ENCODE data around the gene PRSS33. TPM values are rescaled to one million over a fixed set of nuclear protein-coding genes. Genes with fewer than 3 reads are reported as not detected.
A peak's percentile ranks its signal among the peaks of the same experiment; 100 is the strongest.

PRSS33 gene
- total and polyA plus RNA-seq, 2 donors from 2014 or later: not detected

GRCh38 chr16:2792940-2793339 is 5.6 kb upstream of the PRSS33 start:
- H3K9me3 ChIP-seq (ENCODE audit: control insufficient read depth in 2 of 3, insufficient read depth in 1 of 3, low read length in 3 of 3): no peaks in the 10 kb centered on the region
- no peak overlapping the region for H3K4me3 ChIP-seq (ENCODE audit: low read length in 3 of 3)
- H3K9ac ChIP-seq (ENCODE audit: low read length in 3 of 3): no peak overlapping the region
- H3K27me3 ChIP-seq (ENCODE audit: control insufficient read depth, insufficient read depth, low read length): no peaks in the 10 kb centered on the region
- H3K27ac ChIP-seq (ENCODE audit: low read depth in 2 of 2, low read length in 2 of 2): no peak overlapping the region
- intact Hi-C loops (cut with DNase I): no loop called here
- TF ChIP-seq CTCF (IDR thresholded peaks at IDR 0.05; ENCODE audit: borderline replicate concordance, extremely low read depth, insufficient read depth): no peak
- H3K4me1 ChIP-seq (ENCODE audit: control insufficient read depth in 2 of 3, insufficient read depth in 2 of 3, low read depth in 1 of 3, low read length in 3 of 3): no peaks in the 10 kb centered on the region
- no peaks in the 10 kb centered on the region for H3K36me3 ChIP-seq (ENCODE audit: control insufficient read depth in 2 of 3, insufficient read depth in 3 of 3, low read length in 3 of 3)
- FAIRE-seq (no peak), DNase-seq (no peak)

GRCh38 chr16:2791174-2791573 is 3.8 kb upstream of the PRSS33 start:
- Histone ChIP-seq H3K9ac (ENCODE audit: low read length in 3 of 3) (no peak overlapping the region), H3K4me1 (ENCODE audit: control insufficient read depth in 2 of 3, insufficient read depth in 2 of 3, low read depth in 1 of 3, low read length in 3 of 3) (no peaks in the 10 kb centered on the region), H3K36me3 (ENCODE audit: control insufficient read depth in 2 of 3, insufficient read depth in 3 of 3, low read length in 3 of 3) (no peaks in the 10 kb centered on the region), H3K9me3 (ENCODE audit: control insufficient read depth in 2 of 3, insufficient read depth in 1 of 3, low read length in 3 of 3) (no peaks in the 10 kb centered on the region), H3K27me3 (ENCODE audit: control insufficient read depth, insufficient read depth, low read length) (peaks cover under 1% of the 10 kb centered on the region), H3K27ac (ENCODE audit: low read depth in 2 of 2, low read length in 2 of 2) (no peak overlapping the region), H3K4me3 (ENCODE audit: low read length in 3 of 3) (no peak overlapping the region)
- intact Hi-C loops (cut with DNase I): no loop called here
- FAIRE-seq (no peak), DNase-seq (peak in 2 of 5 donors; percentile 21 to 31)
- TF ChIP-seq CTCF (IDR thresholded peaks at IDR 0.05; ENCODE audit: borderline replicate concordance, extremely low read depth, insufficient read depth): no peak

- no peak for TF ChIP-seq CTCF (IDR thresholded peaks at IDR 0.05; ENCODE audit: borderline replicate concordance, extremely low read depth, insufficient read depth)
- Histone ChIP-seq H3K27me3 (ENCODE audit: control insufficient read depth, insufficient read depth, low read length) (peaks cover 4% of the 10 kb centered on the region), H3K27ac (ENCODE audit: low read depth in 2 of 2, low read length in 2 of 2) (no peak overlapping the region), H3K9ac (ENCODE audit: low read length in 3 of 3) (no peak overlapping the region), H3K9me3 (ENCODE audit: control insufficient read depth in 2 of 3, insufficient read depth in 1 of 3, low read length in 3 of 3) (no peaks in the 10 kb centered on the region), H3K4me1 (ENCODE audit: control insufficient read depth in 2 of 3, insufficient read depth in 2 of 3, low read depth in 1 of 3, low read length in 3 of 3) (no peaks in the 10 kb centered on the region), H3K4me3 (ENCODE audit: low read length in 3 of 3) (no peak overlapping the region), H3K36me3 (ENCODE audit: control insufficient read depth in 2 of 3, insufficient read depth in 3 of 3, low read length in 3 of 3) (no peaks in the 10 kb centered on the region)
- intact Hi-C loops (cut with DNase I): no loop called here
- DNase-seq (peak in 1 of 5 donors; percentile 3), FAIRE-seq (no peak)
Measured at GRCh38 chr16:2790631-2791030, 3.3 kb upstream of the PRSS33 start.

GRCh38 chr16:2787961-2788360 is 601 bp upstream of the PRSS33 start:
- DNase-seq (peak in 1 of 5 donors; percentile 34), FAIRE-seq (no peak)
- Histone ChIP-seq H3K36me3 (ENCODE audit: control insufficient read depth in 2 of 3, insufficient read depth in 3 of 3, low read length in 3 of 3) (no peaks in the 10 kb centered on the region), H3K4me3 (ENCODE audit: low read length in 3 of 3) (no peak overlapping the region), H3K9me3 (ENCODE audit: control insufficient read depth in 2 of 3, insufficient read depth in 1 of 3, low read length in 3 of 3) (no peaks in the 10 kb centered on the region), H3K4me1 (ENCODE audit: control insufficient read depth in 2 of 3, insufficient read depth in 2 of 3, low read depth in 1 of 3, low read length in 3 of 3) (no peaks in the 10 kb centered on the region), H3K27me3 (ENCODE audit: control insufficient read depth, insufficient read depth, low read length) (peaks cover 4% of the 10 kb centered on the region), H3K27ac (ENCODE audit: low read depth in 2 of 2, low read length in 2 of 2) (no peak overlapping the region), H3K9ac (ENCODE audit: low read length in 3 of 3) (no peak overlapping the region)
- intact Hi-C loops (cut with DNase I): no loop called here
- TF ChIP-seq CTCF (IDR thresholded peaks at IDR 0.05; ENCODE audit: borderline replicate concordance, extremely low read depth, insufficient read depth): no peak
